Nephron progenitor cell (in vitro differentiated cells): ENCODE results near the gene JMJD8.
"Not testable (repeated sequence)": the region's sequence is repeated elsewhere in the genome, so short reads cannot be mapped to it uniquely, and the experiment has no call there.

Source experiments
- DNase-seq: peaks from one replicate; pipeline ENCODE4 v3.0.0; 2021
- H3K27ac Mint-ChIP-seq: 2 replicates; pipeline ENCODE4 v1.8.0; 2021; ENCODE audit warnings: mild to moderate bottlenecking, moderate library complexity, mixed read lengths
- H3K27me3 Mint-ChIP-seq: 2 replicates; pipeline ENCODE4 v1.8.0; 2021; ENCODE audit warnings: mild to moderate bottlenecking, low read depth, mixed read lengths; ENCODE audit not compliant: poor library complexity
- H3K36me3 Mint-ChIP-seq: 2 replicates; pipeline ENCODE4 v1.8.0; 2021; ENCODE audit warnings: low read depth, mixed read lengths
- H3K4me1 Mint-ChIP-seq: 2 replicates; pipeline ENCODE4 v1.8.0; 2021; ENCODE audit warnings: mixed read lengths
- H3K4me3 Mint-ChIP-seq: 2 replicates; pipeline ENCODE4 v1.8.0; 2021; ENCODE audit warnings: mild to moderate bottlenecking, moderate library complexity, mixed read lengths
- H3K9me3 Mint-ChIP-seq: 2 replicates; pipeline ENCODE4 v1.8.0; 2021; ENCODE audit warnings: mild to moderate bottlenecking, moderate library complexity, mixed read lengths
- CTCF ChIP-seq: fragments of 200-600 bp; sonication (generic); IDR thresholded peaks from 2 replicates; pipeline ENCODE4 v1.5.0; 2021; ENCODE audit warnings: antibody characterized with exemption

JMJD8 gene

GRCh38 chr16:692356-693108, 8.4 kb upstream of the JMJD8 start:
- Mint-ChIP-seq H3K9me3 (peaks cover 3% of the 10 kb centered on the region), H3K4me1 (peaks cover 24% of the 10 kb centered on the region), H3K27ac (no peak overlapping the region), H3K27me3 (peaks cover 68% of the 10 kb centered on the region), H3K36me3 (no peaks in the 10 kb centered on the region), H3K4me3 (peak overlapping the region; percentile 92)
- no peak for DNase-seq
- TF ChIP-seq CTCF: no peak

- peaks cover 24% of the 10 kb centered on the region for H3K4me1 Mint-ChIP-seq
- peak overlapping the region; percentile 92 for H3K4me3 Mint-ChIP-seq
- DNase-seq, H3K36me3 Mint-ChIP-seq, H3K27ac Mint-ChIP-seq, H3K9me3 Mint-ChIP-seq: not testable (repeated sequence)
- peaks cover 55% of the 10 kb centered on the region for H3K27me3 Mint-ChIP-seq
Observed at GRCh38 chr16:691242-691641, 7.1 kb upstream of the JMJD8 start.

GRCh38 chr16:689175-689897, 5.2 kb upstream of the JMJD8 start:
- Mint-ChIP-seq H3K27me3 (peaks cover 38% of the 10 kb centered on the region), H3K4me1 (peaks cover 30% of the 10 kb centered on the region), H3K27ac (no peak overlapping the region), H3K36me3 (peaks cover 8% of the 10 kb centered on the region), H3K9me3 (peaks cover 3% of the 10 kb centered on the region), H3K4me3 (peak overlapping the region; percentile 92)
- no peak for TF ChIP-seq CTCF
- DNase-seq: no peak

- Mint-ChIP-seq H3K27me3 (peaks cover 19% of the 10 kb centered on the region), H3K4me1 (peaks cover 40% of the 10 kb centered on the region), H3K36me3 (peaks cover 8% of the 10 kb centered on the region), H3K9me3 (peaks cover 3% of the 10 kb centered on the region), H3K27ac (no peak overlapping the region), H3K4me3 (no peak overlapping the region)
- no peak for DNase-seq
- TF ChIP-seq CTCF: no peak
Observed at GRCh38 chr16:687499-687898, 3.4 kb upstream of the JMJD8 start.

GRCh38 chr16:686459-687260, 2.5 kb upstream of the JMJD8 start:
- peaks cover 49% of the 10 kb centered on the region for H3K4me1 Mint-ChIP-seq
- no peak overlapping the region for H3K4me3 Mint-ChIP-seq
- no peak for DNase-seq
- TF ChIP-seq CTCF: no peak
- no peaks in the 10 kb centered on the region for H3K9me3 Mint-ChIP-seq
- H3K27ac Mint-ChIP-seq: no peak overlapping the region
- H3K36me3 Mint-ChIP-seq: peaks cover 12% of the 10 kb centered on the region
- H3K27me3 Mint-ChIP-seq: peaks cover 11% of the 10 kb centered on the region

- H3K4me3 Mint-ChIP-seq: peak overlapping the region; percentile 40
- peaks cover 4% of the 10 kb centered on the region for H3K27me3 Mint-ChIP-seq
Observed at GRCh38 chr16:685967-686366, 1.8 kb upstream of the JMJD8 start.

More at GRCh38 chr16:685967-686366, 1.8 kb upstream of the JMJD8 start:
- no peaks in the 10 kb centered on the region for H3K9me3 Mint-ChIP-seq
- H3K4me1 Mint-ChIP-seq: peaks cover 52% of the 10 kb centered on the region
- peak; percentile 65 for DNase-seq
- H3K27ac Mint-ChIP-seq: peak overlapping the region; percentile 48
- TF ChIP-seq CTCF: peak; percentile 45
- H3K36me3 Mint-ChIP-seq: peaks cover 17% of the 10 kb centered on the region
